Measurements from ENCODE around the gene GLIS1.

- TF ChIP-seq EZH2phosphoT487 (IDR thresholded peaks at IDR 0.05; ENCODE audit: unreplicated experiment) (no peak), CREB1 (CRISPR knock-in tag; IDR thresholded peaks at IDR 0.05; ENCODE audit: low read depth) (no peak), EZH2 (IDR thresholded peaks at IDR 0.05; ENCODE audit: low read depth, unreplicated experiment) (no peak), REST (IDR thresholded peaks at IDR 0.05; ENCODE audit: unreplicated experiment) (no peak)
- TF ChIP-seq, protein P1, sequence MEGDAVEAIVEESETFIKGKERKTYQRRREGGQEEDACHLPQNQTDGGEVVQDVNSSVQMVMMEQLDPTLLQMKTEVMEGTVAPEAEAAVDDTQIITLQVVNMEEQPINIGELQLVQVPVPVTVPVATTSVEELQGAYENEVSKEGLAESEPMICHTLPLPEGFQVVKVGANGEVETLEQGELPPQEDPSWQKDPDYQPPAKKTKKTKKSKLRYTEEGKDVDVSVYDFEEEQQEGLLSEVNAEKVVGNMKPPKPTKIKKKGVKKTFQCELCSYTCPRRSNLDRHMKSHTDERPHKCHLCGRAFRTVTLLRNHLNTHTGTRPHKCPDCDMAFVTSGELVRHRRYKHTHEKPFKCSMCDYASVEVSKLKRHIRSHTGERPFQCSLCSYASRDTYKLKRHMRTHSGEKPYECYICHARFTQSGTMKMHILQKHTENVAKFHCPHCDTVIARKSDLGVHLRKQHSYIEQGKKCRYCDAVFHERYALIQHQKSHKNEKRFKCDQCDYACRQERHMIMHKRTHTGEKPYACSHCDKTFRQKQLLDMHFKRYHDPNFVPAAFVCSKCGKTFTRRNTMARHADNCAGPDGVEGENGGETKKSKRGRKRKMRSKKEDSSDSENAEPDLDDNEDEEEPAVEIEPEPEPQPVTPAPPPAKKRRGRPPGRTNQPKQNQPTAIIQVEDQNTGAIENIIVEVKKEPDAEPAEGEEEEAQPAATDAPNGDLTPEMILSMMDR (conservative IDR thresholded peaks at IDR 0.05; ENCODE audit: low read depth in 2 of 2) = no peak
Measured at GRCh38 chr1:53580739-53581475, 158.1 kb downstream of the GLIS1 start.

Data from GM23338 (cell line).